ENCODE results near the gene SORBS1. TPM values are rescaled to one million over a fixed set of nuclear protein-coding genes. Genes with fewer than 3 reads are reported as not detected.
A peak's percentile ranks its signal among the peaks of the same experiment; 100 is the strongest.

Gene SORBS1
- total RNA-seq, 2 donors from 2014 or later: 17.6 to 150 TPM

DNA sequence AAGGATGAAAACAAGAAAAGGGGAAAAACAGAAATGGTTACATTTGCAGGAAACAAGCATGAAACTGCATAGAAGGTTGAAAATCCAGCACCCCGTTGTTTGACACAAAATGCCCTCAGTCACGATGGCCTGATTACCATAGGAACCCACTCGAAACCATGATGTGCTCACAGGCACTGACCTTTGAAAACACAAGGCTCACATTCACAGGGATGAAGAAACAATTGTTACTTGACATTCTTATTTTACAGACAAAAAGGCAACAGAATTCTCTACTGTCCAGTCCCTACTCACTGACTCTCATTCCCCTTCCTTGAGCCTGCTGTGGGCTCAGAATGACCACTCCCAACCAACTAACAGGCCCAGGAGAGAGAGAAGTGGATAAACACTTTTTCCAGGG is 138.9 kb downstream of the SORBS1 start:
- H3K9ac ChIP-seq (ENCODE audit: low read depth in 2 of 2, low read length in 2 of 2): peak overlapping the region in 1 of 2 donors; percentile 3
- H3K9me3 ChIP-seq: no peaks in the 10 kb centered on the region
- no peak for DNase-seq
- H3K36me3 ChIP-seq: no peaks in the 10 kb centered on the region
- intact Hi-C loops (cut with DNase I): no loop called here
- no peaks in the 10 kb centered on the region for H3K4me1 ChIP-seq
- no peaks in the 10 kb centered on the region for H3K27me3 ChIP-seq
- no peak overlapping the region for H3K4me3 ChIP-seq
- H3K27ac ChIP-seq: no peak overlapping the region
- TF ChIP-seq, protein P1, sequence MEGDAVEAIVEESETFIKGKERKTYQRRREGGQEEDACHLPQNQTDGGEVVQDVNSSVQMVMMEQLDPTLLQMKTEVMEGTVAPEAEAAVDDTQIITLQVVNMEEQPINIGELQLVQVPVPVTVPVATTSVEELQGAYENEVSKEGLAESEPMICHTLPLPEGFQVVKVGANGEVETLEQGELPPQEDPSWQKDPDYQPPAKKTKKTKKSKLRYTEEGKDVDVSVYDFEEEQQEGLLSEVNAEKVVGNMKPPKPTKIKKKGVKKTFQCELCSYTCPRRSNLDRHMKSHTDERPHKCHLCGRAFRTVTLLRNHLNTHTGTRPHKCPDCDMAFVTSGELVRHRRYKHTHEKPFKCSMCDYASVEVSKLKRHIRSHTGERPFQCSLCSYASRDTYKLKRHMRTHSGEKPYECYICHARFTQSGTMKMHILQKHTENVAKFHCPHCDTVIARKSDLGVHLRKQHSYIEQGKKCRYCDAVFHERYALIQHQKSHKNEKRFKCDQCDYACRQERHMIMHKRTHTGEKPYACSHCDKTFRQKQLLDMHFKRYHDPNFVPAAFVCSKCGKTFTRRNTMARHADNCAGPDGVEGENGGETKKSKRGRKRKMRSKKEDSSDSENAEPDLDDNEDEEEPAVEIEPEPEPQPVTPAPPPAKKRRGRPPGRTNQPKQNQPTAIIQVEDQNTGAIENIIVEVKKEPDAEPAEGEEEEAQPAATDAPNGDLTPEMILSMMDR (IDR thresholded peaks at IDR 0.05): no peak

GRCh38 chr10:95421782-95422181 is 139.4 kb downstream of the SORBS1 start:
- Histone ChIP-seq H3K36me3 (no peaks in the 10 kb centered on the region), H3K4me1 (no peaks in the 10 kb centered on the region), H3K4me3 (no peak overlapping the region), H3K27ac (no peak overlapping the region), H3K27me3 (no peaks in the 10 kb centered on the region), H3K9ac (ENCODE audit: low read depth in 2 of 2, low read length in 2 of 2) (no peak overlapping the region), H3K9me3 (no peaks in the 10 kb centered on the region)
- intact Hi-C loops (cut with DNase I): no loop called here
- TF ChIP-seq, protein P1 (IDR thresholded peaks at IDR 0.05): no peak
- DNase-seq: no peak

DNA sequence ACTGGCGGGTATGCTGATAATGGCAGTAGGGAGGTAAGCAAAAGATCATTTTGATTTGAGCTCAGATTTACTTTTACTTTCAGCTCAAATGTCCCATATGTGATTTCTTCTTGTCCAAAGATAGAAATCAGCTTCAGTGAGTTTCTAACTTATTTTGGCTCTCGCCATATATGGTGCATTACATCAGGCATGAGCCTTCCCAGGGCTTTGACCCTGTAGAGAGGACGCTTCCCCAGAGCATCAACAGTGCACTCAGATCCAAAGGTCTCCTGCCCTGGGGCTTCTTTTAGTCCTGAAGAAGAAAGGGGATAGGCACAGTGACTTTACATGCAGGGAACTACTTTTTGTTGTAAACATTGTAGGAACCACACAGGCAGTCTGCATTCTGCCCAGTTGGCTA is 141.8 kb downstream of the SORBS1 start:
- Histone ChIP-seq H3K9me3 (no peaks in the 10 kb centered on the region), H3K4me1 (no peaks in the 10 kb centered on the region), H3K36me3 (no peaks in the 10 kb centered on the region), H3K27ac (no peak overlapping the region), H3K27me3 (no peaks in the 10 kb centered on the region), H3K9ac (ENCODE audit: low read depth in 2 of 2, low read length in 2 of 2) (peak overlapping the region in 1 of 2 donors; percentile 4), H3K4me3 (no peak overlapping the region)
- no peak for DNase-seq
- TF ChIP-seq, protein P1 (IDR thresholded peaks at IDR 0.05): no peak
- intact Hi-C loops (cut with DNase I): no loop called here

DNA sequence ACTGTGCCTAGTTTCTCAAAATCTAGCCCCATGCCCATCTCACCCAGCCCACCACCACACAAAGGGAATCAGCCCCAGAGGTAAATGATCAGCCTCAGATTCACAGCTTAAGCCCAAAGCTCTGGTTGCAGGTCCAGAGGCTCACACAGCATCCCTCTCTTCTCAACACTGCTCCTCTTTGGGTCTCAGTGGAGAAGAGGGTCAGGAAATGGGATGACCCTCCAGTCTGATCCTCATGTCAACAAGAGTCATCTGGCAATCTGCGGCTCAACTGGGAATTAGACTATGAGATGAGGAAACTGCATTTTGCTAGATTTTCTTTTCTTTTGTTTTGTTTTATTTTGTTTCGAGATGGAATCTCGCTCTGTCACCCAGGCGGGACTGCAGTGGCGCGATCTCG is 144.2 kb downstream of the SORBS1 start:
- TF ChIP-seq, protein P1 (IDR thresholded peaks at IDR 0.05): no peak
- no peak overlapping the region for H3K27ac ChIP-seq
- no peak for DNase-seq
- H3K36me3 ChIP-seq: no peaks in the 10 kb centered on the region
- H3K4me1 ChIP-seq: no peaks in the 10 kb centered on the region
- no peaks in the 10 kb centered on the region for H3K27me3 ChIP-seq
- H3K9me3 ChIP-seq: no peaks in the 10 kb centered on the region
- no peak overlapping the region for H3K4me3 ChIP-seq
- no peak overlapping the region for H3K9ac ChIP-seq (ENCODE audit: low read depth in 2 of 2, low read length in 2 of 2)
- intact Hi-C loops (cut with DNase I): no loop called here

DNA sequence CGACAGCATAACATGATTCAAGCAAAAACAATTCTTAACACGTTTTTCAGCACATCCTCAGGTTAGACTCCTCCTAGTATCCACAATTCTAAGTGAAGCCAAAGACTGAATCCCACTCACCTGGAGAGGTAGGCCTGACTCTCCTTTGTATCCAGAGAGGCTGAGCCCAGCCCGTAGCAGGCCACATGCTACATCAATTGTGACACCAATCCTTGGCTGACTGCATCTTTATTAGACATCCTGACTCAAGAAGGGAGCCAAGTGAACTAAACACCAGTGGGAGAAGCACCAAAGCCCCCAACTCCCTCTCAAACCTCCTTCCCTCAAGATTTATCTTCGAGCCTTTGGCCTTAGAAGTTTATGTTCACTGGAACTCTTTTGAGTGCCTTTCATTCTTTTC is 144.9 kb downstream of the SORBS1 start:
- Histone ChIP-seq H3K9me3 (no peaks in the 10 kb centered on the region), H3K9ac (ENCODE audit: low read depth in 2 of 2, low read length in 2 of 2) (no peak overlapping the region), H3K4me1 (no peaks in the 10 kb centered on the region), H3K27me3 (no peaks in the 10 kb centered on the region), H3K27ac (no peak overlapping the region), H3K4me3 (no peak overlapping the region), H3K36me3 (no peaks in the 10 kb centered on the region)
- intact Hi-C loops (cut with DNase I): no loop called here
- DNase-seq: no peak
- TF ChIP-seq, protein P1 (IDR thresholded peaks at IDR 0.05): no peak

GRCh38 chr10:95415621-95416031 is 145.5 kb downstream of the SORBS1 start:
- no peak overlapping the region for H3K9ac ChIP-seq (ENCODE audit: low read depth in 2 of 2, low read length in 2 of 2)
- no peak for DNase-seq
- no peaks in the 10 kb centered on the region for H3K27me3 ChIP-seq
- TF ChIP-seq, protein P1 (IDR thresholded peaks at IDR 0.05): no peak
- no peaks in the 10 kb centered on the region for H3K9me3 ChIP-seq
- no peak overlapping the region for H3K4me3 ChIP-seq
- H3K36me3 ChIP-seq: no peaks in the 10 kb centered on the region
- H3K4me1 ChIP-seq: no peaks in the 10 kb centered on the region
- peak overlapping the region; percentile 27 for H3K27ac ChIP-seq
- intact Hi-C loops (cut with DNase I): no loop called here

Measured in colonic mucosa (tissue), 4 donors.